Measurements from ENCODE around the gene LST1. TPM values are rescaled to one million over a fixed set of nuclear protein-coding genes. Genes with fewer than 3 reads are reported as not detected.

The LST1 gene
- total and polyA plus RNA-seq, 2 donors (not counting 1 experiment from before 2014, with no cell fraction given) = 7.4 to 30.5 TPM

DNA sequence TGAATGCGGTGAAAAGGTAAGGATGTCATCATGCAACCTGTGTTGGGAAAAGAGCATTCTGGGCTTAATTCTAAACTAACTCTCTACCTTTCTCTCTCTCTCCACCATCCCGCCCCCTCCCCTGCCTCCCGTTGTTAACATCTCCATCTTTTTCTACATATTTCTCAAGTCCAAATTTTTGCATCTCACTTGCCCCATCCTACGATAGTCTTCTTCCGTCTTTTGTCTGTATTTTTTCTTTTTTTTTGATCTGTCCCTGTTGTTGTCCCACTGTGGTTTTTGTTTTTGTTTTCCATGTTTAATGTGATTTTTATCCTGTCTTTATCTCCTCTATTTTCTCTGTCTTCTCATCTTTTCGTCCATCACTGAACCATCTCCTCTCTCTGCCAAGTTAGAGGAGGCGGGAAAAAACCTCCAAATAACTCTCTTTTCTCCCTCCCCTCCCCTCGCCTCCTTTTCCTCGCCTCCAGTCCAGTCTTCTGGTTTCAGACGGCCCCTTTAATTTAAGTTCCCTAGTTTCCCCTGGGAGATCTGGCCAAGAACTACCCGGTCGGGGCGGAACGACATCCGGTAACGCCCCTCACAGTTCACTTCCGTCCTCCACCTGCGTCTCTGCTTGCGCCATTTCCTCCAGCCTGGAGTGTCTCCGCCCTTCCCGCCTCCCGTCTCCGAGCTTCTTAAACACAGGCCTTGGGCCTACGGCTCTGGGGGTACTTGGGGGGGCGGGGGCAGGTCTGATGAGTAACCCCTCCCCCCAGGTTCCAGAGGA is 38.9 kb upstream of the LST1 start, which contains the start of gene NFKBIL1:
TSS of gene NFKBIL1 (plus strand) at position 651 of the 769 bp plus-strand sequence. CDS start at position 738, 87 bp downstream.
- WGBS (ENCODE audit: insufficient coverage) = under 1% methylated on average over 15 of the region's 25 CpGs
- TF ChIP-seq, protein P1, sequence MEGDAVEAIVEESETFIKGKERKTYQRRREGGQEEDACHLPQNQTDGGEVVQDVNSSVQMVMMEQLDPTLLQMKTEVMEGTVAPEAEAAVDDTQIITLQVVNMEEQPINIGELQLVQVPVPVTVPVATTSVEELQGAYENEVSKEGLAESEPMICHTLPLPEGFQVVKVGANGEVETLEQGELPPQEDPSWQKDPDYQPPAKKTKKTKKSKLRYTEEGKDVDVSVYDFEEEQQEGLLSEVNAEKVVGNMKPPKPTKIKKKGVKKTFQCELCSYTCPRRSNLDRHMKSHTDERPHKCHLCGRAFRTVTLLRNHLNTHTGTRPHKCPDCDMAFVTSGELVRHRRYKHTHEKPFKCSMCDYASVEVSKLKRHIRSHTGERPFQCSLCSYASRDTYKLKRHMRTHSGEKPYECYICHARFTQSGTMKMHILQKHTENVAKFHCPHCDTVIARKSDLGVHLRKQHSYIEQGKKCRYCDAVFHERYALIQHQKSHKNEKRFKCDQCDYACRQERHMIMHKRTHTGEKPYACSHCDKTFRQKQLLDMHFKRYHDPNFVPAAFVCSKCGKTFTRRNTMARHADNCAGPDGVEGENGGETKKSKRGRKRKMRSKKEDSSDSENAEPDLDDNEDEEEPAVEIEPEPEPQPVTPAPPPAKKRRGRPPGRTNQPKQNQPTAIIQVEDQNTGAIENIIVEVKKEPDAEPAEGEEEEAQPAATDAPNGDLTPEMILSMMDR (IDR thresholded peaks at IDR 0.05) = peak; percentile 50
- no peak for TF ChIP-seq EZH2 (IDR thresholded peaks at IDR 0.05; ENCODE audit: borderline replicate concordance, insufficient read depth, low read depth, low read length, poor library complexity, severe bottlenecking)
- Histone ChIP-seq H3K9ac (ENCODE audit: low read length) (peak within 1 kb of the TSS; percentile 70), H3K36me3 (replicated peaks in 1 of 2; ENCODE audit: control extremely low read depth in 1 of 2, control insufficient read depth in 1 of 2, extremely low read depth in 1 of 2, insufficient read depth in 2 of 2, low read length in 1 of 2) (peaks cover 0 to 3% of the 10 kb centered on the region in 2 experiments), H3K27me3 (replicated peaks in 1 of 4; ENCODE audit: control extremely low read depth in 1 of 4, control insufficient read depth in 3 of 4, insufficient read depth in 4 of 4, low read length in 3 of 4) (no peaks in the 10 kb centered on the region), H3K79me2 (ENCODE audit: control insufficient read depth, insufficient read depth, low read length) (peaks cover 34% of the 10 kb centered on the region), H3K4me1 (ENCODE audit: control insufficient read depth in 2 of 2, insufficient read depth in 2 of 2, low read length in 2 of 2) (peaks cover 30 to 53% of the 10 kb centered on the region in 2 donors), H3K4me2 (replicated peaks; ENCODE audit: low read depth, low read length, poor library complexity, severe bottlenecking) (peak within 1 kb of the TSS; percentile 88), H3K9me3 (ENCODE audit: control extremely low read depth in 1 of 3, control insufficient read depth in 2 of 3, insufficient read depth in 1 of 3, low read length in 2 of 3) (peaks cover 0 to 3% (median 0%) of the 10 kb centered on the region in 3 donors), H3K27ac (ENCODE audit: low read length in 2 of 2) (peak within 1 kb of the TSS; percentile 80 to 83), H3K4me3 (ENCODE audit: control extremely low read depth in 1 of 5, extremely low read depth in 1 of 5, insufficient read depth in 1 of 5, low read depth in 2 of 5, low read length in 4 of 5) (peak within 1 kb of the TSS; percentile 40 to 69 (median 56)), H2AFZ (ENCODE audit: insufficient read depth, low read depth, low read length, poor library complexity, severe bottlenecking) (peak within 1 kb of the TSS; percentile 61), H4K20me1 (ENCODE audit: control insufficient read depth, insufficient read depth, low read length, poor library complexity, severe bottlenecking) (no peaks in the 10 kb centered on the region)
- ATAC-seq (ENCODE audit: low read depth) (peak; percentile 84), DNase-seq (peak; percentile 96)
- H3K27ac Mint-ChIP-seq = peak within 1 kb of the TSS; percentile 88
- peaks cover 48% of the 10 kb centered on the region for H3K4me1 Mint-ChIP-seq
- POLR2A ChIA-PET = interaction anchor here (0.6 to 42.6 kb wide), 11 partner anchors 9 to 316 kb away, joined by 3 to 1450 read pairs (median 4); partner anchors contain the start of genes LST1, LTA, LTB and NCR3
- H3K27me3 Mint-ChIP-seq = no peaks in the 10 kb centered on the region
- H3K4me3 Mint-ChIP-seq = peak within 1 kb of the TSS; percentile 87
- no peaks in the 10 kb centered on the region for H3K9me3 Mint-ChIP-seq (ENCODE audit: insufficient read depth)
- intact Hi-C loops (cut with micrococcal nuclease) = loop anchor here (1.0 to 2.0 kb wide), 7 partner anchors 14 to 608 kb away; partner anchors contain the start of genes EHMT2, PPT2 and PRRC2A
- CTCF ChIA-PET = interaction anchor here (0.7 to 29.4 kb wide), 10 partner anchors 20 to 405 kb away, joined by 3 to 2241 read pairs (median 6); partner anchors contain the start of genes C6orf47, LST1, LTA and LTB

All from B cell (primary cell).